Heart right ventricle (tissue), 16 donors: ENCODE data around the gene ATP5F1E. TPM values are rescaled to one million over a fixed set of nuclear protein-coding genes. Genes with fewer than 3 reads are reported as not detected.

Experiments used
- ATAC-seq, 8 donors: fragments of 200-7000 bp; cut with Tn5 transposase; one replicate each; pipeline ENCODE4 v1.9.1; 2020; ENCODE audit warnings: mild to moderate bottlenecking in 8 of 8, moderate library complexity in 8 of 8, moderate number of reproducible peaks in 1 of 8
- DNase-seq, 2 donors: peaks; one replicate each; pipeline ENCODE4 v3.0.0-alpha.2; 2020
- H3K27ac ChIP-seq, 10 donors: fragments of 200-600 bp; sonication (generic) in 2 of 10; one replicate each; pipeline versions ENCODE4 v1.5.0 to v1.8.0; 2020 to 2022; ENCODE audit warnings: mild to moderate bottlenecking in 3 of 10
- H3K27me3 ChIP-seq, 7 donors: fragments of 200-600 bp; one replicate each; pipeline ENCODE4 v1.8.0; 2021 to 2022; ENCODE audit warnings: mild to moderate bottlenecking in 2 of 7
- H3K36me3 ChIP-seq, 9 donors: fragments of 200-600 bp; sonication (generic) in 1 of 9; one replicate each; pipeline versions ENCODE4 v1.5.0 to v1.8.0; 2020 to 2022; ENCODE audit warnings: mild to moderate bottlenecking in 2 of 9
- H3K4me1 ChIP-seq, 9 donors: fragments of 200-600 bp; sonication (generic) in 1 of 9; one replicate each; pipeline versions ENCODE4 v1.5.0 to v1.8.0; 2020 to 2022; ENCODE audit warnings: mild to moderate bottlenecking in 4 of 9
- H3K4me3 ChIP-seq, 10 donors: fragments of 200-600 bp; sonication (generic) in 2 of 10; one replicate each; pipeline versions ENCODE4 v1.5.0 to v1.8.0; 2020 to 2022; ENCODE audit warnings: mild to moderate bottlenecking in 7 of 10, moderate library complexity in 2 of 10
- H3K9me3 ChIP-seq, 11 donors: fragments of 200-600 bp in 10 of 11; sonication (generic) in 2 of 11; one replicate each; pipeline versions ENCODE4 v1.5.0 to v1.8.0; 2013 to 2022; ENCODE audit warnings: mild to moderate bottlenecking in 2 of 11, control low read depth in 1 of 11, moderate library complexity in 1 of 11
- CTCF ChIP-seq, 9 donors: fragments of 200-600 bp; sonication (generic) in 2 of 9; IDR thresholded peaks; one replicate each; pipeline versions ENCODE4 v1.5.0 to v1.8.0; 2021 to 2022; ENCODE audit warnings: antibody characterized with exemption in 9 of 9, mild to moderate bottlenecking in 5 of 9, moderate library complexity in 1 of 9
- WGBS, 2 donors: extraction: QIAGEN DNeasy Blood & Tissue Kit; methylation state at CpG; one replicate each; pipeline ENCODE4 v1.1.7; 2013; ENCODE audit warnings: inconsistent platforms in 1 of 2; 5-methylcytosine and 5-hydroxymethylcytosine counted together
- intact Hi-C, 10 donors: fragments of 100-400 bp; cut with DNase I; formaldehyde crosslinking; loops; one replicate each; pipeline versions ENCODE4 v1.11.1 to v1.14.2; 2022
- polyA plus RNA-seq, 2 donors: library from polyadenylated mRNA; stranded (reverse); fragments of 200-250 nt; gene quantifications; one replicate each; pipeline ENCODE4 v1.2.3, GENCODE V29; 2013
- total RNA-seq, 10 donors: library from RNA; stranded (reverse); fragmentation: NEBNext Ultra II Directional in 3 of 10; extraction: Animal tissue kit (Norgen Biotek cat#: 25700) in 3 of 10; gene quantifications; one replicate each; pipeline versions ENCODE4 v1.2.1 to v1.2.4, GENCODE V29; 2021 to 2023
- donor health status: Arrhythmogenic right ventricular cardiomyopathy.
- donor health status: ischemic (EF 13 %, LVEDD 7.1; RV severe dilation, severe dysfunction).
- donor health status: healthy with polysubstance abuse.
- donor health status: DM: no; HTN: yes; CAD: no.
- donor health status: DM: no; HTN: no; CAD: no.
- donor health status: ischemic (EF 25% LVEDD 6.9; RV normal size, moderate dysfunction).
- donor health status: ischemic (EF 25% LVEDD 5.7; RV mildly dilated, moderate dysfunction).
- donor health status: healthy.
- donor health status: DM: yes; HTN: yes; CAD: no.
- donor health status: Ischemic cardiomyopathy.
- donor health status: ischemic (EF 35%, LVEDD 5.7; RV mildly dilated, moderate dysfunction).
- donor health status: nonischemic (EF 11% LVEDD 7.7; RV severe dilation, severe dysfunction).
- donor health status: DM: yes; HTN: yes; CAD: no.
- donor health status: PGD.
- donor health status: ischemic (EF 29% LVEDD 5.4; RV normal size, mild dysfunction).
- donor health status: nonischemic (EF 23%, LVEDD 6.1; RV moderate dilation, normal function).

The ATP5F1E gene
- total and polyA plus RNA-seq, 12 donors, result 84.7 to 155 (median 121) TPM

DNA sequence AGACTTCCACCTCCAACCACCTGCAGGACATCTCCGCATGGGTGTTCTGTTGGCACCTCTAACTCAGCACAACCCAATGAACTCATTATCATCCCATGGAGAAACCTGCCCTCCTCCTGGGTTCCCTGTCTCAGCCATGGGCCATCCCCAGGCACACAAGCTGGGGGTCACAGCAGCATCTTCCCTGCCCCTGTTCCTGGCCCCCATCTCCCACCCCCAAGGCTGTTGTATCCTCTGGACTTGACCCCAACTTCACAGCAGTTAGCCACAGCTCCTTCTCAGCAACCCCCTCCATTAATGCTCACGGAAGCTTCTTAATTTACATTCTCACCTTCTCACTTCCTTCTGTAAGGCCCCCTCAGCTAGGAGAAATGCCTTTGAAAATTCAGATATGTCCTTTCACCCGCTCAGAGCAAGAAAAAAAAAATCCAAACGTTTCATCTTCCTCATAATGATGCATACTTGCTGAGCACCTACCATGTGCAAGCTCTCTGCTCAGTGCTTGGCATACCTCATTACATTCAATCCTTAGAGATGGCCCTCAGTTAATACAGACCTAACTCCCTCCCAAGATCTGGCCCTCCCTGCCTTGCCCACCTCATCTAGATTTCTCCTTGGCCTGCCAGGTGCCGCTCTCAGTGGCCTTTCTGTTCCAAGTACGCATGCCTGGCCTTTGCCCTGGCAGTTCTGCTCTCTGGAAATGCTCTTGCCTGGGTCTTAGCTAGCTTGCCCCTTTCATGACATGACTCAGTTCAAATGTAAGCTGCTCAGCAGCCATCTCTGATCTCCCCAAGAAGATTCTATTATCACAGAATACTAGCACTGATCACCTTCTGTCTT lies 53.6 kb downstream of the ATP5F1E start:
- 71 to 73% methylated on average over 6 of the region's 6 CpGs for WGBS, 2 donors
- no peak for ATAC-seq
- DNase-seq, result no peak
- Histone ChIP-seq H3K9me3 (peaks cover 0 to 27% (median 13%) of the 10 kb centered on the region in 11 donors), H3K4me3 (no peak overlapping the region), H3K27ac (no peak overlapping the region), H3K36me3 (no peaks in the 10 kb centered on the region), H3K27me3 (no peaks in the 10 kb centered on the region), H3K4me1 (peaks cover 0 to 28% (median 17%) of the 10 kb centered on the region in 9 donors)
- no peak for TF ChIP-seq CTCF (IDR thresholded peaks at IDR 0.05)
- intact Hi-C loops, result no loop called here

GRCh38 chr20:58976061-58976730 lies 55.9 kb downstream of the ATP5F1E start:
- ATAC-seq (no peak), DNase-seq (no peak)
- H3K27me3 ChIP-seq, result no peaks in the 10 kb centered on the region
- peaks cover 0 to 27% (median 13%) of the 10 kb centered on the region in 11 donors for H3K9me3 ChIP-seq
- H3K36me3 ChIP-seq, result no peaks in the 10 kb centered on the region
- no peak for TF ChIP-seq CTCF (IDR thresholded peaks at IDR 0.05)
- intact Hi-C loops, result no loop called here
- peaks cover 0 to 9% (median 0%) of the 10 kb centered on the region in 9 donors for H3K4me1 ChIP-seq
- 90 to 92% methylated on average over 3 of the region's 3 CpGs for whole genome bisulfite sequencing, 2 donors
- no peak overlapping the region for H3K4me3 ChIP-seq
- H3K27ac ChIP-seq, result no peak overlapping the region

Other genes starting within 250 kb of the ATP5F1E start
- 1 to 10 TPM in 1 of 10 donors, under 1 TPM in 9; 0.15 to 1.5 (median 0.41) TPM for gene GNAS-AS1, start 181.4 kb downstream of the ATP5F1E start, total RNA-seq
- 1 to 10 TPM in 1 of 2 donors, under 1 TPM in 1; 0.06 to 1.1 TPM for gene GNAS-AS1, start 181.4 kb downstream of the ATP5F1E start, polyA plus RNA-seq
- gene GNAS, start 179.6 kb downstream of the ATP5F1E start, total RNA-seq, result 1,000 to 10,000 TPM; 1,348 to 2,208 (median 1,783) TPM
- gene GNAS, start 179.6 kb downstream of the ATP5F1E start, polyA plus RNA-seq, result 1,000 to 10,000 TPM; 1,614 to 5,181 TPM
- gene NELFCD, start 51.1 kb downstream of the ATP5F1E start, total RNA-seq, result 10 to 100 TPM; 23.2 to 40.5 (median 31.1) TPM
- 10 to 100 TPM; 22.8 to 48.1 TPM for gene NELFCD, start 51.1 kb downstream of the ATP5F1E start, polyA plus RNA-seq
- gene CTSZ, start 25.1 kb downstream of the ATP5F1E start, total RNA-seq, result 100 to 1,000 TPM in 8 of 10 donors, 10 to 100 TPM in 2; 87.9 to 278 (median 124) TPM
- 100 to 1,000 TPM in 1 of 2 donors, 10 to 100 TPM in 1; 83.9 to 135 TPM for gene CTSZ, start 25.1 kb downstream of the ATP5F1E start, polyA plus RNA-seq
- under 1 TPM in 8 of 10 donors, not detected in 2; 0.17 to 0.38 (median 0.21) TPM for gene TUBB1, start 12.9 kb downstream of the ATP5F1E start, total RNA-seq
- gene TUBB1, start 12.9 kb downstream of the ATP5F1E start, polyA plus RNA-seq, result under 1 TPM; 0.07 to 0.13 TPM
- 10 to 100 TPM; 41.4 to 55.9 (median 47.5) TPM for gene PRELID3B, start 10.5 kb upstream of the ATP5F1E start, total RNA-seq
- gene PRELID3B, start 10.5 kb upstream of the ATP5F1E start, polyA plus RNA-seq, result 10 to 100 TPM; 11.5 to 26.1 TPM
- gene ZNF831, start 131.5 kb upstream of the ATP5F1E start, total RNA-seq, result under 1 TPM in 9 of 10 donors, not detected in 1; 0.02 to 0.72 (median 0.17) TPM
- under 1 TPM; 0.01 to 0.07 TPM for gene ZNF831, start 131.5 kb upstream of the ATP5F1E start, polyA plus RNA-seq